Tibial artery (tissue), 4 donors: Measurements from ENCODE around the gene NUDT17.

ENCODE experiments used
- DNase-seq, 2 donors: peaks; one replicate each; pipeline ENCODE4 v3.0.0-alpha.2; 2019
- H3K27ac ChIP-seq, 2 donors: fragments of 200-600 bp; sonication (generic) in 1 of 2; 1 replicate in 1 of 2; 2 replicates in 1 of 2; pipeline ENCODE4 v1.5.1; 2018 to 2019; ENCODE audit warnings: mild to moderate bottlenecking in 1 of 2
- H3K27me3 ChIP-seq, 2 donors: fragments of 200-600 bp; sonication (generic) in 1 of 2; one replicate each; pipeline versions ENCODE4 v1.5.1 to v1.6.0; 2016 to 2019
- H3K36me3 ChIP-seq, 3 donors: fragments of 200-600 bp; sonication (generic) in 2 of 3; one replicate each; pipeline ENCODE4 v1.5.1; 2016 to 2019; ENCODE audit warnings: mild to moderate bottlenecking in 2 of 3
- H3K4me1 ChIP-seq, 4 donors: fragments of 200-600 bp; sonication (generic) in 2 of 4; 1 replicate in 3 of 4; 2 replicates in 1 of 4; pipeline ENCODE4 v1.5.1; 2016 to 2019
- H3K4me3 ChIP-seq, 2 donors: fragments of 200-600 bp; sonication (generic) in 1 of 2; 1 replicate in 1 of 2; 2 replicates in 1 of 2; pipeline ENCODE4 v1.5.1; 2018 to 2019; ENCODE audit warnings: mild to moderate bottlenecking in 2 of 2
- H3K9me3 ChIP-seq, 3 donors: fragments of 200-600 bp; sonication (generic) in 1 of 3; one replicate each; pipeline ENCODE4 v1.5.1; 2016 to 2019
- CTCF ChIP-seq, 2 experiments: fragments of 200-600 bp in 1 of 2; fragments of 450-650 bp in 1 of 2; IDR thresholded peaks; one replicate each; pipeline ENCODE4 v1.5.1; 2017 to 2019; ENCODE audit warnings: antibody characterized with exemption in 2 of 2, mild to moderate bottlenecking in 1 of 2, moderate library complexity in 1 of 2
- intact Hi-C: fragments of 100-400 bp; cut with DNase I; formaldehyde crosslinking; loops from one replicate; pipeline ENCODE4 v1.15.0; 2023; ENCODE audit warnings: low total_unique reads

NUDT17 gene

GRCh38 chr1:145878724-145879123 is 33.3 kb downstream of the NUDT17 start:
- no peak overlapping the region for H3K27ac ChIP-seq
- no peaks in the 10 kb centered on the region for H3K9me3 ChIP-seq
- H3K36me3 ChIP-seq, result no peaks in the 10 kb centered on the region
- H3K27me3 ChIP-seq, result no peaks in the 10 kb centered on the region
- intact Hi-C loops, result no loop called here
- no peak for DNase-seq
- H3K4me1 ChIP-seq, result no peaks in the 10 kb centered on the region
- H3K4me3 ChIP-seq, result no peak overlapping the region
- TF ChIP-seq CTCF (IDR thresholded peaks at IDR 0.05), result no peak

GRCh38 chr1:145879775-145880174 is 34.3 kb downstream of the NUDT17 start:
- Histone ChIP-seq H3K36me3 (no peaks in the 10 kb centered on the region), H3K9me3 (no peaks in the 10 kb centered on the region), H3K27ac (no peak overlapping the region), H3K27me3 (no peaks in the 10 kb centered on the region), H3K4me3 (no peak overlapping the region), H3K4me1 (peaks cover 0 to under 1% (median 0%) of the 10 kb centered on the region in 4 donors)
- DNase-seq, result peak in 1 of 2 donors; percentile 11
- TF ChIP-seq CTCF (IDR thresholded peaks at IDR 0.05), result no peak
- intact Hi-C loops, result no loop called here

GRCh38 chr1:145884675-145885074 is 39.2 kb downstream of the NUDT17 start:
- intact Hi-C loops, result no loop called here
- no peak for DNase-seq

GRCh38 chr1:145885738-145886287 is 40.4 kb downstream of the NUDT17 start, which contains the start of gene ANKRD35:
Gene ANKRD35, minus strand, starts transcription at chr1:145885866. Its CDS starts 108 bp downstream, at chr1:145885758.
- Histone ChIP-seq H3K27ac (peak within 1 kb of the TSS; percentile 40 to 57), H3K4me1 (peaks cover 0 to 22% (median 9%) of the 10 kb centered on the region in 4 donors), H3K9me3 (no peaks in the 10 kb centered on the region), H3K27me3 (no peaks in the 10 kb centered on the region), H3K4me3 (peak within 1 kb of the TSS; percentile 56 to 61), H3K36me3 (no peaks in the 10 kb centered on the region)
- peak; percentile 85 to 93 for DNase-seq
- no peak for TF ChIP-seq CTCF (IDR thresholded peaks at IDR 0.05)
- intact Hi-C loops, result no loop called here

More at GRCh38 chr1:145884675-145885074, 39.2 kb downstream of the NUDT17 start:
- no peaks in the 10 kb centered on the region for H3K9me3 ChIP-seq
- H3K4me3 ChIP-seq, result no peak overlapping the region
- H3K27me3 ChIP-seq, result no peaks in the 10 kb centered on the region
- H3K4me1 ChIP-seq, result peaks cover 0 to 10% (median 5%) of the 10 kb centered on the region in 4 donors
- H3K36me3 ChIP-seq, result no peaks in the 10 kb centered on the region
- no peak overlapping the region for H3K27ac ChIP-seq
- no peak for TF ChIP-seq CTCF (IDR thresholded peaks at IDR 0.05)

- Histone ChIP-seq H3K27me3 (no peaks in the 10 kb centered on the region), H3K4me1 (peaks cover 0 to 28% (median 15%) of the 10 kb centered on the region in 4 donors), H3K4me3 (peak overlapping the region; percentile 56 to 61), H3K27ac (peak overlapping the region; percentile 40 to 57), H3K9me3 (no peaks in the 10 kb centered on the region), H3K36me3 (no peaks in the 10 kb centered on the region)
- no peak for DNase-seq
- no peak for TF ChIP-seq CTCF (IDR thresholded peaks at IDR 0.05)
- intact Hi-C loops, result no loop called here
Measured at GRCh38 chr1:145886390-145886789, 41.0 kb downstream of the NUDT17 start.
